DMS153 (cell line): Measurements from ENCODE around the gene DNASE1L2.

Source experiments
- DNase-seq: peaks from one replicate; lab custom pipeline; 2025; lab: John Stamatoyannopoulos, UW

Gene DNASE1L2

GRCh38 chr16:2270588-2271470, 34.6 kb downstream of the DNASE1L2 start:
- DNase-seq = no peak

- no peak for DNase-seq
Measured at GRCh38 chr16:2271848-2272461, 35.7 kb downstream of the DNASE1L2 start.

- DNase-seq = no peak
Measured at GRCh38 chr16:2273484-2273883, 37.2 kb downstream of the DNASE1L2 start.

DNA sequence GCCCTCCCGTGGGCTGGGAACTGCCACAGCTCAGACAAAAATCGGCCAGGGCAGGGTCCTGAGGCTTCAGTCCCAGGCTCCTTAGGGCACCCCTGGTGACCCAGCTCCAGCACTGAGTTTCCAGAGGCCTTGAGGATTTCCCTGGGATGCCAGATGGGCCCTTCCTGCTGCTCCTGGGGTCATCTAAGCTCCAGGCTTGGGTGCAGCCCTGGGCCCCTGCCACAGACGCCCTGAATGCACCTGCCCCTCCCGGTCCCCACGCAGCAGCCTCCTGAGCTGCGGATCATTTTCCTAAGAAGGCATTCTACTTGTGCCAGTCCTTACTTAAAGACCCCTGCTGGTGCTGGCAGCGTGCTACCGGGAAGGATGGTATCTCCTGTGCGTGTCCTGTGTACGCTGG, 37.7 kb downstream of the DNASE1L2 start:
- DNase-seq = no peak

DNA sequence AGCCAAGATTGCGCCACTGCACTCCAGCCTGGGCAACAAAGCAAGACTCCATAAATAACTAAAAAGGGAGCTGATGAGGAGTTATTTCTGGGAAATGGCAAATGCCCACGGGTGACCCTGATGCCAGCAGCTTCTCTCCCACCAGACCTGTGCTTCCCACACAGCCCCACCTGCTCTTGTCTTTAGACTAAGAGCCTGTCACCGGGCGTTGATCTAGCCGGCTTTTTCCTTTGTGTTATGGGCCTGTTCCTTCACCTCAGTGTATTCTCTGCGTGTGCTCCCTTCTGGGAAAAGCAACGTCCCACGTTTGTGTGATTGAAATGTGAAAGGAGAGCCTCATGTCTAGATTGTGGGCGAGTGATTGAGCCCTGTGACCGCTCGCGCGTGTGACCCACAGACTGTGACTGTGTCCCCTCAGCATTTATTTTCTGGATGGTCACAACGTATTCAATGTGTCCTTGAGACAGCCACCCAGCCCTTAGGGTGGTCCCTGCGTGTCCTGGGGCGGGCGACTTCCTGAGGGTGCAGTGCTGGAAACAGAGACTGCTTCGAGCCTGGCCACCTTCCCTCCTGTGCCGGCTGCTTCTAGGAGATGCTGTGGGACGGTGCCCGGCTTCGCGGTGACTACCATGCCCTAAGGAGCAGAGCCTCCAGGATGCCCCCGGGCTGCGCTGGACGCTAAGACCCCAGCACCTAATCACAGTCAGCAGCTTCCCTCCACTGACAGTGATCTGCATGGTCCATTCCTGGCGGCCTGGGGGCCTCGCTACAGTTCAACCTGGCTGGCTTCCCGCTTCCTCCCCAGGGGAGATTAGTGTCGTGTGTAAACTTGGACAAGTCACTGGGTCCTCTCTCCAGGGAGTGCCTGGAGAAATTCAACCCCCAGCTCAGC, 39.5 kb downstream of the DNASE1L2 start:
- no peak for DNase-seq

- DNase-seq = no peak
Measured at GRCh38 chr16:2276368-2277195, 40.3 kb downstream of the DNASE1L2 start.

DNA sequence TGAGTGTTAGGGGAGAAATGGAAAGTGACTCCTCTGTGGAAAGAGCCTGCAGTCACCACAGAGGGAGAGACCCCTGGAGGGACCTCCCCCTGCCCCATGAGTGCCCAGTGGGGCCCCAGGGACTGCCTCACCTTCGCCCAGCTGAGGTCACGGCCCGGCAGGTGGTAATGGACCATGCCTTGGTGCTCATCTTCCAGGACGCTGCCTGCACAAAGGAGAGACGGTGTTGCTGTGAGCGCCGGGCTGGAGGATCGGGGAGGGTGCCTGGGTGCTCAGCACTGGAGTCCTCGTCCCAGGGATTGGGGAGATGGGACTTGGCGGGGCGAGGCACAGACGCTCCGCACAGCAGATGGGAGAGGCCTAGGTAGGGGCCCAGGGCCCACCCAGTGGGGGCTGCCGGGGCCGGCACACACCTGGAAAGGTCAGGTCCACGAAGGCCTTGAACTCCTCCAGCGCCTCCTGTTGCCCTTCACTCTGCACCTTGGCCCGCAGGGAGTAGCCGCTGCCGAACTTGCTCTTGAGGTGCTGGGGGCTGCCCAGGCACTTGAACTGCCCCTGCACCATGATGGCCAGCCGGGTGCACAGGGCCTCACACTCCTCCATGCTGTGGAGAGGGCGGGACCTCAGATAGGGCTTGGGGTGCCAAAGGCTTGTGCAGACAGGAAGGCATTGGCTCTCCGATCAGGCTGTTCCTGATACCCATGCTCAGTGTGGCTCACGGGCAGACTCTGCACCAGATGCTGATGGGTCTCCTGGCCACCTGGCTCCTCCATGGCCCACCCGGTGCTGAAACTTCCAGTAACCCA, 41.4 kb downstream of the DNASE1L2 start:
- no peak for DNase-seq

DNA sequence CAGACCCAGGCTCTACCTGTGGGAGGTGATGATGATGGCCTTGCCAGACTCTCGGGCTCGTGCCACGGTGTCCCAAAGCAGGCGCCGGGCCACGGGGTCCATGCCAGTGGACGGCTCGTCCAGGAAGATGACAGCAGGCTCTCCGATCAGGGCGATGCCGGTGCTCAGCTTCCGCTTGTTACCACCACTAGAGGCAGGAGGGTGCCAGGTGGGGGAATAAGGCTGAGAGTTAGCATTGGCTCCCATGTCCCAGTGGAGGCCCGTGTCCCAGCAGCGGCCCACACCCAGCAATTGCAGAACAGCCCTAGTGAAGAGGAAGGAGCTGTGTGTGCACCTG, 42.0 kb downstream of the DNASE1L2 start:
- no peak for DNase-seq

- DNase-seq = no peak
Measured at GRCh38 chr16:2278956-2279800, 42.9 kb downstream of the DNASE1L2 start.

DNA sequence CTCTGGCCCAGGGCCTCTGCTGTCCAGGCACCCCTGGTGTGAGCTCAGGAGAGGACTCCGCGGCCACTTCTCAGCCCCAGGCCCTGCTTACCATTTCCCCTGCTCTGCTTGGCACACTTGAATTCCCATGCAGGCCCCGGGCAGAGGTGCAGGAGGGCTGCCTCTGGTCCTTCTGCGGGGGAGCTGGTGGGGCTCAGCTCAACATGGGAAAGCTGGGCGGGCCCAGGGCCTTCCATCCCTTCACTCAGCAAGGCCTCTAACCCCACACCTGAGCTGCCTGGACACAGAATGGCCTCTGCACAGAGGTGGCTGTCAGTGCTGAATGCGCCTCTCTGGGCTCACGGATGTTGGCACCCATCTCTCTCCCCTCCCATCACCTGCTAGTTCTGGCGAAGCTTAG, 44.2 kb downstream of the DNASE1L2 start:
- no peak for DNase-seq

DNA sequence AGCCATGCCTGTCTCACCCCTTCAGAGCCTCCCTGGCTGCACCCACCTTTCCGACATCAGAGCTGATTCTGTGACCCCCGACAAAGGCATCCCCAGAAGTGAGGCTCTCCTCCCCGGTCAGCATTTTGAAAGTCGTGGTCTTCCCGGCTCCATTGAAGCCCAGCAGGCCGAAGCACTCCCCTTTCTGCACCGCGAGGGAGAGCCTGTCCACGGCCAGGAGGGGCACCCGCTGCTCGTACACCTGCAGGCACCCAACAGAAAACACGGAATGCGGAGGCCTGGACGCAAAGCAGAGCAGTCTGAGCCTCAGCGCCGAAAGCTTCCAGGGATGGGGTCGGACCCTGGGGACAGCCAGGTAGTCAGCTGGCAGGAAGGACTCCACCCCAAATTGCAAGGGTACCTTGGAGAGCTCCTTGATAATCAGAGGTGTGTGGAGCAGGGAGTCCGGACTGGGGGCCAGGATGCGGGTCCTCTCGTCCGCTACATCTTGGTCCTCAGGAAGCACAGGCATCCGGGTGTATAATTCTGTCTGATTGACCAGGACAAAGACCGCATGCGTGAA, 44.8 kb downstream of the DNASE1L2 start:
- no peak for DNase-seq

- no peak for DNase-seq
Measured at GRCh38 chr16:2282262-2282661, 46.0 kb downstream of the DNASE1L2 start.

DNA sequence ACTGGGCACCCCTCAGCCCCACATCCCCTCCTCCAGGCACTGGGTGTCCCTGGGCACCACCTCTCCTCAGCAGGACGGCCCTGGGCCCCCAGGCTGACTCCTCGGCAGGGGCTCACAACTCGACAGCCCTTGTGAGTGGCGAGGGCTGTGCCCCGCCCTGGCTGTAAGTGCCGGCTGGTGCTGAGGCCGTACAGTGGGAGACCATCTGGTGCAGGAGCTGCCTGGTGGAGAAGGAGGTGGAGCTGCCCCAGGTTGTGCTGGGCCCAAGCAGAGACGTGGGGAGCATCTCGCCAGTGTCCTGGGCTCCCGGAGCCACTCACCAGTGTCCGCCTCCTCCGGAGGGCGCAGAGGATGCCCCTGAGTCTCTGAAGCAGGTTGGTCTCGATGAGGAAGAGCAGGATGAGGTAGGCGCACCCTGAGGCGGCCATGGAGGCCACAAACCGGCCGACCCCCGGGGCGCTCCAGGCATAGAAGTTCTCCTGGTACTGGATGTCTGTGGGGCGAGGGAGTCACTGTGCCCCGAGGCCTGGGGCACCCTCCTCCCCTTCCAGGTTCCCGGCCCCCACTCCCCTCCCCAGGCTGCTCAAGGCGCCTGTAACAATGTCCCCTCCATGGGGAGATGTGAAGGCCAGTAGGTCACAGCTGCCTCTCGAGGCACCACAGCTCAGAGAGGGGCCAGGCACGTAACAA, 46.8 kb downstream of the DNASE1L2 start:
- DNase-seq = no peak

DNA sequence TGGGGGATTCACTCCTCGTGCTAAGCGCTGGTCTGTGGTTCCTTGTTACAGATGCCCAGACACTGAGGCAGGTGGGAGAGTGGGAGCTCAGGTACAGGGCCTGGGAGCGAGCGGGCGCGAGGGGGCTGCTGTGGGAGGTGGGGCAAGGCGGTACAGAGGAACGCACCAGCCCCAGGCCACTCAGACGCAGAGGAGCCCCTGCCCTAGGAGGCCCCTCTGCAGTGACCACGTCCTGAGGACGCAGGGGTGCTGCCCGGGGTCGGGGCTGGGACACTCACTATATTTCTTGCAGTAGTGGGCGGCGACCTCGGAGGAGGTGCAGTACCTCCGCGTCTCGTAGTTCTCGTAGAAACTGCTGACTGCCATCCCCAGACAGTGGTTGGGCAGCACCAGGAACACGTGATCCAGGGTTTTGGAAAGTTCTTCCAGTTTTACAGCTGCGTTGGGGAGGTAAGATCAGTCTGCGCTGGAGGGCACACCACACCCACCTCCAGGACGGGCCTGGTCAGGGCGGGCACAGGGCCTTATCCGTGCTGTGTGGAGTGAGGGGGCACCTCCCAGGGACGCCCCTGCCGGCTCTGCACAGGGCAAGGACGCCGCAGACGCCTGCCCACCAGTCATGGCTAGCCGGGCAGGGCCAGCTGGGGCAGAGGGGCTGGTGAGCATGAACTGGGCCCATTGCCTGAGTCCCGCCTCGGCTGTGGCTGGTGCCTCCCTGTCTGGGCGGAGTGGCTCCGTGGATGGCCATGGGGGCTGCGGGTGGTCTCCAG, 47.9 kb downstream of the DNASE1L2 start:
- no peak for DNase-seq

GRCh38 chr16:2284797-2285576, 48.7 kb downstream of the DNASE1L2 start:
- DNase-seq = no peak

- DNase-seq = no peak
Measured at GRCh38 chr16:2285731-2286191, 49.5 kb downstream of the DNASE1L2 start.

GRCh38 chr16:2286550-2286949, 50.3 kb downstream of the DNASE1L2 start:
- DNase-seq = no peak
